ENCODE measurements around the gene F13A1. TPM values are rescaled to one million over a fixed set of nuclear protein-coding genes. Genes with fewer than 3 reads are reported as not detected.

Gene F13A1
- polyA plus RNA-seq, 2 of the 4 experiments (the other 2 are of a cell fraction), result not detected

DNA sequence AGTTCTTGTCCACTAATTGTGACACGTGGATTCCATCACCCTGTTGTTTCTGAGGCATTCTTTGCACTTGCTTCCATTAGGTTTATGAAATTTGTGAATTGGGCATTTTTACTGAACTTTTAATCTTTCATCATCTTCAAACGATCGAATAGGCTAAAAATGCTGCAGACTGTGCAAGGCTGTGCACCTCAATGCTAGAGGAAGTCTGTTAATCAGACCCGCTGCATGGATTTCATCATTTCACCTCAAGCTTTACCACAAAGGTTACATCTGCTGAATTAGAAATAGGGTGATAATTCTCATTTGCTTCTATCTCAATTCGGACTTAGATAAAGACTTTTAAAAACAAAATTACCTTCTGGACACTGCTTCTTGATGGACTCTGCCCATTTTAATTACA is 27.8 kb upstream of the F13A1 start (continued):
- TF ChIP-seq, protein P1, sequence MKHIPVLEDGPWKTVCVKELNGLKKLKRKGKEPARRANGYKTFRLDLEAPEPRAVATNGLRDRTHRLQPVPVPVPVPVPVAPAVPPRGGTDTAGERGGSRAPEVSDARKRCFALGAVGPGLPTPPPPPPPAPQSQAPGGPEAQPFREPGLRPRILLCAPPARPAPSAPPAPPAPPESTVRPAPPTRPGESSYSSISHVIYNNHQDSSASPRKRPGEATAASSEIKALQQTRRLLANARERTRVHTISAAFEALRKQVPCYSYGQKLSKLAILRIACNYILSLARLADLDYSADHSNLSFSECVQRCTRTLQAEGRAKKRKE (CRISPR knock-in tag; IDR thresholded peaks at IDR 0.05; ENCODE audit: low read depth), result no peak
- TF ChIP-seq ZC3H11A (IDR thresholded peaks at IDR 0.05) (no peak), PHF8 (IDR thresholded peaks at IDR 0.05; ENCODE audit: borderline replicate concordance, low read depth) (no peak), MYC (IDR thresholded peaks at IDR 0.05; ENCODE audit: borderline replicate concordance, low read length) (no peak), KDM5A (IDR thresholded peaks at IDR 0.05) (no peak)
- TF ChIP-seq, protein P2, sequence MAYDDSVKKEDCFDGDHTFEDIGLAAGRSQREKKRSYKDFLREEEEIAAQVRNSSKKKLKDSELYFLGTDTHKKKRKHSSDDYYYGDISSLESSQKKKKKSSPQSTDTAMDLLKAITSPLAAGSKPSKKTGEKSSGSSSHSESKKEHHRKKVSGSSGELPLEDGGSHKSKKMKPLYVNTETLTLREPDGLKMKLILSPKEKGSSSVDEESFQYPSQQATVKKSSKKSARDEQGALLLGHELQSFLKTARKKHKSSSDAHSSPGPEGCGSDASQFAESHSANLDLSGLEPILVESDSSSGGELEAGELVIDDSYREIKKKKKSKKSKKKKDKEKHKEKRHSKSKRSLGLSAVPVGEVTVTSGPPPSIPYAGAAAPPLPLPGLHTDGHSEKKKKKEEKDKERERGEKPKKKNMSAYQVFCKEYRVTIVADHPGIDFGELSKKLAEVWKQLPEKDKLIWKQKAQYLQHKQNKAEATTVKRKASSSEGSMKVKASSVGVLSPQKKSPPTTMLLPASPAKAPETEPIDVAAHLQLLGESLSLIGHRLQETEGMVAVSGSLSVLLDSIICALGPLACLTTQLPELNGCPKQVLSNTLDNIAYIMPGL (CRISPR knock-in tag; IDR thresholded peaks at IDR 0.05; ENCODE audit: borderline replicate concordance), result no peak
- TF ChIP-seq, protein P3, sequence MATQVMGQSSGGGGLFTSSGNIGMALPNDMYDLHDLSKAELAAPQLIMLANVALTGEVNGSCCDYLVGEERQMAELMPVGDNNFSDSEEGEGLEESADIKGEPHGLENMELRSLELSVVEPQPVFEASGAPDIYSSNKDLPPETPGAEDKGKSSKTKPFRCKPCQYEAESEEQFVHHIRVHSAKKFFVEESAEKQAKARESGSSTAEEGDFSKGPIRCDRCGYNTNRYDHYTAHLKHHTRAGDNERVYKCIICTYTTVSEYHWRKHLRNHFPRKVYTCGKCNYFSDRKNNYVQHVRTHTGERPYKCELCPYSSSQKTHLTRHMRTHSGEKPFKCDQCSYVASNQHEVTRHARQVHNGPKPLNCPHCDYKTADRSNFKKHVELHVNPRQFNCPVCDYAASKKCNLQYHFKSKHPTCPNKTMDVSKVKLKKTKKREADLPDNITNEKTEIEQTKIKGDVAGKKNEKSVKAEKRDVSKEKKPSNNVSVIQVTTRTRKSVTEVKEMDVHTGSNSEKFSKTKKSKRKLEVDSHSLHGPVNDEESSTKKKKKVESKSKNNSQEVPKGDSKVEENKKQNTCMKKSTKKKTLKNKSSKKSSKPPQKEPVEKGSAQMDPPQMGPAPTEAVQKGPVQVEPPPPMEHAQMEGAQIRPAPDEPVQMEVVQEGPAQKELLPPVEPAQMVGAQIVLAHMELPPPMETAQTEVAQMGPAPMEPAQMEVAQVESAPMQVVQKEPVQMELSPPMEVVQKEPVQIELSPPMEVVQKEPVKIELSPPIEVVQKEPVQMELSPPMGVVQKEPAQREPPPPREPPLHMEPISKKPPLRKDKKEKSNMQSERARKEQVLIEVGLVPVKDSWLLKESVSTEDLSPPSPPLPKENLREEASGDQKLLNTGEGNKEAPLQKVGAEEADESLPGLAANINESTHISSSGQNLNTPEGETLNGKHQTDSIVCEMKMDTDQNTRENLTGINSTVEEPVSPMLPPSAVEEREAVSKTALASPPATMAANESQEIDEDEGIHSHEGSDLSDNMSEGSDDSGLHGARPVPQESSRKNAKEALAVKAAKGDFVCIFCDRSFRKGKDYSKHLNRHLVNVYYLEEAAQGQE (IDR thresholded peaks at IDR 0.05), result no peak

DNA sequence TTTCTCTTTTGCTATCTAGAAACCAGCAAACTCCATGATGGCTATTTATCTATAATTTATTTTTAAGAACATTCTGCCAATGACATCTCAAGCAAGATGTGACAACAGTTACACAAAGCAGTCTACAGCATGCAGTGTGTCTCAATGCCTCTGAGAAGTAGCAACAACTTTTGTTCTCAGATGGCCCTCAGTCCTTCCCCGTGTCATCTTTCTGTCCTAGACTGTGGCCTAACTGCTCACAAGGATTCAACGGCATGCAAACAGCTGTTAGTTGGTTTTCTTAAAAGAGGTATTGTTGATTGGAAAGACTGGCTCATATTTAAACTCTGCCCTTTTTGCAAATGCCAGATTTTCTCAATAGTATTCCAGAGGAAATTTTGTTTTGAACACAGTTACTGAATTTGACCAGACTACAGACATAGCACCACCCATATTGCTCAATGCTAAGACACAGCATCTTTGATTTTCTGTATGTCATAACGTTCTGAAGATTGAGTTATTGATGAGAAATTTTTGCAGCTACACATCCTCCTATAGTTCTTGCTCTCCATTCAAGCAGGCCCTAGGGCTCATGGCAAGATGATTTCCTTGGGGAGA is 26.1 kb upstream of the F13A1 start:
- Histone ChIP-seq H3K4me2 (no peak overlapping the region), H3K9me3 (no peaks in the 10 kb centered on the region), H3K4me3 (no peak overlapping the region), H3K4me1 (no peaks in the 10 kb centered on the region), H3K27ac (no peak overlapping the region)
- no peak for DNase-seq (ENCODE audit: low read depth in 1 of 2, low spot score in 1 of 2)
- TF ChIP-seq NR3C1 (IDR thresholded peaks at IDR 0.05) (no peak), ZFP36 (IDR thresholded peaks at IDR 0.05; ENCODE audit: borderline replicate concordance, partially characterized antibody) (no peak), CEBPB (IDR thresholded peaks at IDR 0.05) (no peak), FOSL2 (IDR thresholded peaks at IDR 0.05) (no peak), FOSL2 (CRISPR knock-in tag; IDR thresholded peaks at IDR 0.05) (no peak), SREBF2 (IDR thresholded peaks at IDR 0.05) (no peak), RARB (CRISPR knock-in tag; IDR thresholded peaks at IDR 0.05) (no peak), NFE2L2 (conservative IDR thresholded peaks at IDR 0.05; ENCODE audit: low read length) (no peak), CBX8 (IDR thresholded peaks at IDR 0.05) (no peak)
- TF ChIP-seq, protein P4, sequence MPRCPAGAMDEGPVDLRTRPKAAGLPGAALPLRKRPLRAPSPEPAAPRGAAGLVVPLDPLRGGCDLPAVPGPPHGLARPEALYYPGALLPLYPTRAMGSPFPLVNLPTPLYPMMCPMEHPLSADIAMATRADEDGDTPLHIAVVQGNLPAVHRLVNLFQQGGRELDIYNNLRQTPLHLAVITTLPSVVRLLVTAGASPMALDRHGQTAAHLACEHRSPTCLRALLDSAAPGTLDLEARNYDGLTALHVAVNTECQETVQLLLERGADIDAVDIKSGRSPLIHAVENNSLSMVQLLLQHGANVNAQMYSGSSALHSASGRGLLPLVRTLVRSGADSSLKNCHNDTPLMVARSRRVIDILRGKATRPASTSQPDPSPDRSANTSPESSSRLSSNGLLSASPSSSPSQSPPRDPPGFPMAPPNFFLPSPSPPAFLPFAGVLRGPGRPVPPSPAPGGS (IDR thresholded peaks at IDR 0.05), result no peak
- TF ChIP-seq, protein P5, sequence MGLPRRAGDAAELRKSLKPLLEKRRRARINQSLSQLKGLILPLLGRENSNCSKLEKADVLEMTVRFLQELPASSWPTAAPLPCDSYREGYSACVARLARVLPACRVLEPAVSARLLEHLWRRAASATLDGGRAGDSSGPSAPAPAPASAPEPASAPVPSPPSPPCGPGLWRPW (IDR thresholded peaks at IDR 0.05), result no peak
- TF ChIP-seq, protein P6, sequence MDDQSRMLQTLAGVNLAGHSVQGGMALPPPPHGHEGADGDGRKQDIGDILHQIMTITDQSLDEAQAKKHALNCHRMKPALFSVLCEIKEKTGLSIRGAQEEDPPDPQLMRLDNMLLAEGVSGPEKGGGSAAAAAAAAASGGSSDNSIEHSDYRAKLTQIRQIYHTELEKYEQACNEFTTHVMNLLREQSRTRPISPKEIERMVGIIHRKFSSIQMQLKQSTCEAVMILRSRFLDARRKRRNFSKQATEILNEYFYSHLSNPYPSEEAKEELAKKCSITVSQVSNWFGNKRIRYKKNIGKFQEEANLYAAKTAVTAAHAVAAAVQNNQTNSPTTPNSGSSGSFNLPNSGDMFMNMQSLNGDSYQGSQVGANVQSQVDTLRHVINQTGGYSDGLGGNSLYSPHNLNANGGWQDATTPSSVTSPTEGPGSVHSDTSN (IDR thresholded peaks at IDR 0.05), result no peak
- TF ChIP-seq, protein P7, sequence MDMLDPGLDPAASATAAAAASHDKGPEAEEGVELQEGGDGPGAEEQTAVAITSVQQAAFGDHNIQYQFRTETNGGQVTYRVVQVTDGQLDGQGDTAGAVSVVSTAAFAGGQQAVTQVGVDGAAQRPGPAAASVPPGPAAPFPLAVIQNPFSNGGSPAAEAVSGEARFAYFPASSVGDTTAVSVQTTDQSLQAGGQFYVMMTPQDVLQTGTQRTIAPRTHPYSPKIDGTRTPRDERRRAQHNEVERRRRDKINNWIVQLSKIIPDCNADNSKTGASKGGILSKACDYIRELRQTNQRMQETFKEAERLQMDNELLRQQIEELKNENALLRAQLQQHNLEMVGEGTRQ (IDR thresholded peaks at IDR 0.05), result no peak
- ChIA-PET POLR2A (no interaction called here), CTCF (no interaction called here)
- WGBS (ENCODE audit: missing lambda C conversion rate), result 21% methylated on average over 3 of the region's 3 CpGs
- FAIRE-seq, result no peak
- no peak for ATAC-seq
